ENCODE measurements around the gene PAPPA2. TPM values are rescaled to one million over a fixed set of nuclear protein-coding genes. Genes with fewer than 3 reads are reported as not detected.

The PAPPA2 gene
- total RNA-seq, 6 experiments from 2014 or later, result 0.53 to 14.8 (median 2.9) TPM

DNA sequence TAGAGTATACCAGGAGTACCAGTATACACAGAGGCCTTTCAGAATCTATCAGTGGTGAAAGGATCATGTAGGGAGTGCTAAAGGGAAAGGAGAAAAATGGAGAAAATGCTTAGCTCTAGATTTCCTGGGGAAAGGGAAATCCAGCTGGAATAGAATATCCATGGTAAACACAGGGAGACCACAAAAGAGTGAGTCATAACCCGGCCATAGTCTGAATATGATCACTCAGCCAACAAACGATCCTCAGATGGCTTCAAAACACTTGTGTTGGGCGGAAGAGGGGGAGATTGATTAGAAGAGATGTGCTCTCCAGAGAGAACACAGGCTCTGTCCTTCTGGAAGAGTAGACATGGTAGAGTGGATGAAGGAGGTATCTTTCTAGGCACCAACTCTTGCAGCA lies 180.6 kb downstream of the PAPPA2 start:
- Histone ChIP-seq H3K27ac (no peak overlapping the region), H3K9me3 (peaks cover 0 to 5% (median 0%) of the 10 kb centered on the region in 4 donors), H3K36me3 (no peaks in the 10 kb centered on the region), H3K4me1 (no peaks in the 10 kb centered on the region), H3K27me3 (no peaks in the 10 kb centered on the region), H3K4me3 (no peak overlapping the region)
- ATAC-seq, result no peak
- TF ChIP-seq POLR2A (IDR thresholded peaks at IDR 0.05), result no peak
- TF ChIP-seq, protein P1, sequence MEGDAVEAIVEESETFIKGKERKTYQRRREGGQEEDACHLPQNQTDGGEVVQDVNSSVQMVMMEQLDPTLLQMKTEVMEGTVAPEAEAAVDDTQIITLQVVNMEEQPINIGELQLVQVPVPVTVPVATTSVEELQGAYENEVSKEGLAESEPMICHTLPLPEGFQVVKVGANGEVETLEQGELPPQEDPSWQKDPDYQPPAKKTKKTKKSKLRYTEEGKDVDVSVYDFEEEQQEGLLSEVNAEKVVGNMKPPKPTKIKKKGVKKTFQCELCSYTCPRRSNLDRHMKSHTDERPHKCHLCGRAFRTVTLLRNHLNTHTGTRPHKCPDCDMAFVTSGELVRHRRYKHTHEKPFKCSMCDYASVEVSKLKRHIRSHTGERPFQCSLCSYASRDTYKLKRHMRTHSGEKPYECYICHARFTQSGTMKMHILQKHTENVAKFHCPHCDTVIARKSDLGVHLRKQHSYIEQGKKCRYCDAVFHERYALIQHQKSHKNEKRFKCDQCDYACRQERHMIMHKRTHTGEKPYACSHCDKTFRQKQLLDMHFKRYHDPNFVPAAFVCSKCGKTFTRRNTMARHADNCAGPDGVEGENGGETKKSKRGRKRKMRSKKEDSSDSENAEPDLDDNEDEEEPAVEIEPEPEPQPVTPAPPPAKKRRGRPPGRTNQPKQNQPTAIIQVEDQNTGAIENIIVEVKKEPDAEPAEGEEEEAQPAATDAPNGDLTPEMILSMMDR (IDR thresholded peaks at IDR 0.05), result no peak
- no peak for DNase-seq
- intact Hi-C loops (cut with DNase I), result no loop called here
- WGBS (ENCODE audit: insufficient coverage, low coverage, low lambda C conversion rate, missing lambda C conversion rate), result 65% methylated on average over 3 of the region's 3 CpGs

DNA sequence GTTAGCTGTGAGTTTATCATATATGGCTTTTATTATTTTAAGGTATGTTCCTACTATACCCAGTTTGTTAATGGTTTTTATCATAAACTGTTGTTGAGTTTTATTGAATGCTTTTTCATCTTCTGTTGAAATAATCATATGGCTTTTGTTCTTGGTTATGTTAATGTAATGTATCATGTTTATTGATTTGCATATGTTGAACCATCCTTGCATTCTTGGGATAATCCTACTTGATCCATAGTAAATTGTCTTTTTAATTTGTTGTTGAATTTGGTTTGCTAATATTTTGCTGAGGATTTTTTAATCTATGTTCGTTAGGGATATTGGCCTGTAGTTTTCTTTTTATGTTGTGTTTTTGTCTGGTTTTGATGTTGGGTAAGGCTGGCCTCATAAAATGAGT lies 185.6 kb downstream of the PAPPA2 start:
- Histone ChIP-seq H3K9me3 (peaks cover 0 to 6% (median 0%) of the 10 kb centered on the region in 4 donors), H3K27ac (no peak overlapping the region), H3K4me1 (no peaks in the 10 kb centered on the region), H3K27me3 (no peaks in the 10 kb centered on the region), H3K4me3 (no peak overlapping the region), H3K36me3 (no peaks in the 10 kb centered on the region)
- TF ChIP-seq, protein P1 (IDR thresholded peaks at IDR 0.05), result no peak
- no peak for TF ChIP-seq POLR2A (IDR thresholded peaks at IDR 0.05)
- DNase-seq (no peak), ATAC-seq (no peak)
- intact Hi-C loops (cut with DNase I), result no loop called here
- 14% methylated on average over 1 of the region's 1 CpG for WGBS (ENCODE audit: insufficient coverage, low coverage, low lambda C conversion rate, missing lambda C conversion rate)

DNA sequence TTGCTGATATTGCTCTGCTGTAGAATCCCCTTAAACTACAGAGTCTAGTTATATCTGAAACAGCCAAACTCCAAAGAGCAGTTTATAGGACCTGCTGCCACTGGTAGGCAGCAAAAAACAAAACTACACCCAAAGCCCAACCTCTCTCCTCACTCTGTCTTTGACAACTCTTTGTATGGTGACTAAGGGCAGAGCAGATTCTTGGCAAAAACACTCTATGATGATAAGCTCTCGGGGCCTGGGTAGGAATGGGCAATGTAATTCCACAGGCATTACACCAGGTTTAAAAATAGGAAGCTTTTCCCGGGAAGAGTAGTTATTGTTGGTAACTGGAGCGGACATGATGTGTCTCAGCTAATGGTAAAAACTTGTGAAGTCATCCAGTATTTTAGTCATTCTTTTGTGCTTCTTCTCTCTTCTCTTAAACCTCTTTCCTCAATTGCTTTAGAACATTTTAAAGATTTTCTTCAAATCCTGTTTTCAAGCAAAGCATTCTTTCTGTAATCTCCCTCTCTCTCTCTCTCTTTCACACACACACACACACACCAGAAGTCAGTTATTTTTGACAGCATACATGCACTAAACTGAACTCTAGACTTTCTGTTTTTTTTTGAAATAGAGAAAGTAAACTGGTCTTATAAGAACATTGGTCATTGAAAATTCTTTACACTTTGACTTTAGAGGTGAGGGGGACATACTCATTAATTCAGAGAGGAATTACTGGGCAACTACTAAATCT lies 193.5 kb downstream of the PAPPA2 start:
- no peak overlapping the region for H3K27ac ChIP-seq

DNA sequence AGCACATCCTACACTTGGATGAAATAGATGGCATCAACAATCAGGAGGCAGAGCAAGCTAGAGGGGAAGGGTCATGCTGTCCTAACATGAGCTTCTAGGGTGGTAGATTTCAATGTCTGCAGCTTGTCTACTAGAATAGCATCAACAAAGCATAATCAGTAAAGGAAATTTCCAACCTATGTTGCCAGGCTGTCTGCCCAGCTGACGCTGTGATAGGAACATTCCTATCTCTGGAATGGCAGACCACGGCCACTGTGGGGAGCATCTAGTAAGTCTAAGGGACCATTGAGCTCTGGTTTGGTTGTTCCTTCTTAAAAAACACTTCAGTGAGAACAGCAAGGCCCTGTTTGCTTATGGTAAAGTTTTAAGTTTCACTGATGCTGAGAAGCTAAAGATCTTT lies 206.8 kb downstream of the PAPPA2 start:
- Histone ChIP-seq H3K27me3 (no peaks in the 10 kb centered on the region), H3K27ac (no peak overlapping the region), H3K36me3 (no peaks in the 10 kb centered on the region), H3K9me3 (no peaks in the 10 kb centered on the region), H3K4me3 (no peak overlapping the region), H3K4me1 (no peaks in the 10 kb centered on the region)
- intact Hi-C loops (cut with DNase I), result no loop called here
- ATAC-seq, result no peak
- 43% methylated on average over 2 of the region's 2 CpGs for WGBS (ENCODE audit: insufficient coverage, low coverage, low lambda C conversion rate, missing lambda C conversion rate)
- DNase-seq, result no peak
- no peak for TF ChIP-seq POLR2A (IDR thresholded peaks at IDR 0.05)
- TF ChIP-seq, protein P1 (IDR thresholded peaks at IDR 0.05), result no peak

More for the DNA sequence above, 193.5 kb downstream of the PAPPA2 start:
- Histone ChIP-seq H3K9me3 (no peaks in the 10 kb centered on the region), H3K4me1 (no peaks in the 10 kb centered on the region), H3K36me3 (no peaks in the 10 kb centered on the region), H3K4me3 (no peak overlapping the region), H3K27me3 (no peaks in the 10 kb centered on the region)
- DNase-seq (no peak), ATAC-seq (no peak)
- 75% methylated on average over 1 of the region's 3 CpGs for WGBS (ENCODE audit: insufficient coverage, low coverage, low lambda C conversion rate, missing lambda C conversion rate)
- TF ChIP-seq, protein P1 (IDR thresholded peaks at IDR 0.05), result no peak
- TF ChIP-seq POLR2A (IDR thresholded peaks at IDR 0.05), result no peak
- intact Hi-C loops (cut with DNase I), result no loop called here

Measured in right lobe of liver (tissue), 6 donors.